GM21515 (cell line): ENCODE data around the gene CD34.

Experiments
- ATAC-seq: cut with Tn5 transposase; IDR thresholded peaks from one replicate; pipeline ENCODE4 v1.9.1; 2021; ENCODE audit not compliant: unreplicated experiment

CD34 gene

GRCh38 chr1:207857447-207857846, 53.5 kb downstream of the CD34 start:
- no peak for ATAC-seq

GRCh38 chr1:207856276-207857023, 54.5 kb downstream of the CD34 start:
- no peak for ATAC-seq

- ATAC-seq: no peak
Measured at GRCh38 chr1:207854001-207854400, 56.9 kb downstream of the CD34 start.

DNA sequence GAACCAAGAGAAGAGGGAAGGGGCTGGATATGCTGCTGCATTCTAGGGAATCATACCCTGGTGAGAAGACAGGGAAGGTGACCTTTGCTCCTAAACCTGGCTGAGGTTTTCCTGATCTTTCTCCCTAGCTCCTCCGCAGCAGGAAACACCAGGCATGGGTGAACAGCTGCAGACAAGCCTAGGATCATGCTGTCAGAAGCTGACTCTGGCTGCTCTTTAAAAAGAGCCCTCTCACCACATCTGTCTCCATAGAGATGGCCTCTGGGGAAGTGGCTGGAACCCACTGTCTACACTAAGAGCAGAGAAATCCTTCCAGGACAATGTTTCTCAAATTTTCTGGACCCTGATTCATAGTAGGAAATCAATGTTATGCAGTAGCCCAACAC, 57.6 kb downstream of the CD34 start:
- ATAC-seq: no peak

- ATAC-seq: no peak
Measured at GRCh38 chr1:207852576-207853371, 58.2 kb downstream of the CD34 start.

- ATAC-seq: no peak
Measured at GRCh38 chr1:207851696-207852095, 59.2 kb downstream of the CD34 start.

- no peak for ATAC-seq
Measured at GRCh38 chr1:207850621-207851407, 60.1 kb downstream of the CD34 start.

- ATAC-seq: no peak
Measured at GRCh38 chr1:207849646-207850045, 61.3 kb downstream of the CD34 start.

- no peak for ATAC-seq
Measured at GRCh38 chr1:207849016-207849415, 61.9 kb downstream of the CD34 start.

GRCh38 chr1:207848234-207848633, 62.7 kb downstream of the CD34 start:
- no peak for ATAC-seq

DNA sequence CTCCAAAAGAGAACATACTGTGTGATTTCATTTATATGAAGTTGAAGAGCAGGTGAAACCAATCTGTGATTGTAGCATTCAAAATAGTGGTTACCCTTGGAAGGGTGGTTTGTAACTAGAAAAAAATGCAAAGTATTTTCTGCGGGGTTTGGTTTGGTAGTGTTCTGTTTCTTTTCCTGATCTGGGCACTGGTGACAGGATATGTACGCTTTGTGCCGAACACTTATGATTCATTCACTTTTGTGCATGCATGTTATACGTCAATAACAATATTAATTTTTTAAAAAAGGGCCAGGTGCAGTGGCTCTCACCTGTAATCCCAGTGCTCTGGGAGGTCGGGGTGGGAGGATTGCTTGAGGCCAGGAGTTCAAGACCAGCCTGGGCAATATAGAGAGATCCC, 63.8 kb downstream of the CD34 start:
- no peak for ATAC-seq

DNA sequence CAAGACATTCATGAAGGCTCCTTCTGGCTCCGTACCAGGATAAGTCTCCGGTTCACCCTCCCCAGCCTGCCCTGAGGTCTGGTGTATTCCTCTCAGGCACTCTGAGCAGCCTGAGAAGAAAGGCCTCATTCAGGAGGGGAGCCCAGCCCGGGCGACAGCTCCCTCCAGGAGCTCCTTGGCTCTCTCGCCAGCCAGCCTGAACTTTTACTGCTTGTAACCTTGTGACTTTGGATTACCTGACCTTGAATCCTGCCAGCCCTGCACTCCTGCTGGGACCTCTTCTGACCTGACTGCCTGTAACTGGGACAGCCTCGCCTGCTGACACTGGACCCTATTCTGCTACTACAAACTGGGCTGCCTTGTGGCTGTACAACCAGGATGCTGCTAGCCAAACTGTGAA, 65.8 kb downstream of the CD34 start:
- no peak for ATAC-seq

- no peak for ATAC-seq
Measured at GRCh38 chr1:207844371-207844770, 66.6 kb downstream of the CD34 start.

DNA sequence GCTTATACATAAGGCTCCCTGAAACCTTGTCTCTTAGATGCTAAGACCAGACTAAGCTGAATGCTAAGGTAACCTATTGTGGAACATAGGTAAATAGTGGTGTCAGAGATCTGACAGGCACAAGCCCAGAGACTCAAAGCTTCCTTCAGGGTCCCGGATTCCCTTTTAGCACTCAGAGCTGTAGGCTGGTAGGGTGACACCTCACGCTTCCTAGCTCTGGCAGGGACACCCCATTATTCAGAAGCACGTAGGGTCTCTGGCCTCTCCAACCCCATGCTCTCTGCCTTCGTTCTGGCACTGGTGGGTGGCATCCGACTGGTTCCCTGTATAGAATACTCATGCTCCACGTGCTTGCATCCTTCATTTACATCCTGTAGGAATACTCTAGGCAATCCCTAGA, 68.4 kb downstream of the CD34 start:
- no peak for ATAC-seq

DNA sequence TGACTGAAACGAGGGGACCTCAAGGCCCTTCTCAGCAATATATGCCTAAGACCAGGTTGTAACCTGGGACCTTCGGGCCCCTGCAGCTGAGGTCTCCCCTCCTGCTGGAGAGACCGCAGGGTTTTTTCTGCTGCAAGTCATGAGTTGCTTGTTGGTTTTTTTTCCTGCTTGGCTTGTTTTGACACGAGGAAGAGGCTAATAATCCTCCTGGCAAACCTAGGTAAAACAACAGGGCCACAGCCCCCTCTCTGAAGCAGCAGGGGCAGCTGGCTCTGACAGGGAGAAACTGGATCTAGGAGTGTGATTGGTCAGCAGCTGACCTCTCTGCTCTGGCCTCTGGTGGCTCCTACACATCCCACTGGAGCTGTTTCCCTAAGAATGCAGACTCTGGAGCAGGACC, 69.0 kb downstream of the CD34 start:
- ATAC-seq: no peak

DNA sequence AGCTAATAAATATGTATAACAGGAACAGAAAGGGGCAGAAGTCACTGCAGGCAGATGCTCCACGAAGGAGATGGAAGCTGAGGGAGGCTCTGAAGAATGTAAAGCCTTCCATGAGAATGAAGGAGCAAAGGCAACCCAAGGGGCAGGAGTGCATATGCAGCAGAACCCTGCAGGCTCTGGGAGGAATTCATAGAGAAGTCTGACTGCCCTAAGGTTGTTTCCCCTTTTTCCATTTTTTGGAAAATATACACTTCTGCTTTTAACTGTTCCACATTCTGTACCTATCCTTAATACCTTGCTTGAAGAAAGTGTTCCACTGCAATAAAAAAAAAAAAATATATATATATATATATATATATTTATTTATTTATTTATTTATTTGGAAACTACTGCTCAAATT, 69.6 kb downstream of the CD34 start:
- ATAC-seq: no peak

- ATAC-seq: no peak
Measured at GRCh38 chr1:207840380-207840779, 70.5 kb downstream of the CD34 start.

DNA sequence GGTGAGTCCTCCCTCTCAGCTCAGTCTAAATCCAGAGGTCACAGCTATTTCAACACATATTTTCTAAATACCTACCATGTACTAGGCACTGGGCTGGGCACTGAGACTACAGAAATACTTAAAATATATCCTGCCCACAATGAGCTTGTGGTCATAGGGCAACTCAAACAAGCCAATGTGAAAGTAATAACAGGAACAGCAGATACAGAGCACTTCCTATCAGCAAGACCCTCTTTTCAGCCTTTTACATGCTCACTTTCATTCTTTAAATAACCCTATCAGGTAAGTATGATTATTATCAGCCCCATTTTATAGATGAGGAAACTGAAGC, 71.9 kb downstream of the CD34 start:
- ATAC-seq: no peak

DNA sequence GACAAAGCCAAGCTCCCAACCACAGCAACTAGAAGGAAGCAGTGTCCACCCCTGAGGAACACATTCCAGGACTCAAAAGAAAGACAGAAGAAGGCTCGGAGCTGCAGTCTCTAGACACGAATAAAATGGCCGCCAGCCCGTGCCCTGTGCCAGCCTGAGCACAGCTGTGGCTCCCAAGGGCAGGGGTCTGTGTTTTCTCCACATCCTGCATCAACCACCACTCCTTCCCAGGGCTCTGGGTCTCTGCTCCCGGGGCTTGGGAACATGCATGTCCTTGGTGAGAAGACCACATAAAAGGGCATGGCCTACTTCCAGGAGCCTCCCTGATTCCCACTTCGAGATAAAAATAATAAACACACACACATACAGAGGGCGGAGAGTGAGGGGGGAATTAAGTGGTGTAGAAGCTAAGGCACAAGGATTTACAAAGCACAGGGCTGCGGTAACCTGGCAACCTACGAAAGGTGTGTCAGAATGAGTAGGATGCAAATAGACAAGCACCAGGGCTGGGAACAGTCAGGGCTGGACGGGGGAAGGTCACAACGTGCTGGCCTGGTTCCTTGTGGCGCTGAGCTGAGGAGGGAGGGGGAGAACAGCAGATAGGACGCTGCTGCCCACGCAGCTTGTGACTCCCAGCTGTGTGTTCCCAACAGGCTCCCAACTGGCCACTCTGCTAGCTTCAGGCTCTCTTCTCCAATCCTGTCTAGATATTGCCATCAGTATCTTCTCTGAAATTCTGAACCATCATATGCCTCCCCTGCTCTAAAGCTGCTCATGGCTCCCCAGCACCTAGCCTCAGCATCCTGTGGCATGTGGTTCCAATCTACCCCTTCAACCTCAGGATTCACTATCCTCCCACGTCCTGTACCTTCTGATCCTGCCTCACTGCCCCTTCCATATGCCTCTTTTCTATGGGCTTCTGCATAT, 72.5 kb downstream of the CD34 start:
- ATAC-seq: no peak

DNA sequence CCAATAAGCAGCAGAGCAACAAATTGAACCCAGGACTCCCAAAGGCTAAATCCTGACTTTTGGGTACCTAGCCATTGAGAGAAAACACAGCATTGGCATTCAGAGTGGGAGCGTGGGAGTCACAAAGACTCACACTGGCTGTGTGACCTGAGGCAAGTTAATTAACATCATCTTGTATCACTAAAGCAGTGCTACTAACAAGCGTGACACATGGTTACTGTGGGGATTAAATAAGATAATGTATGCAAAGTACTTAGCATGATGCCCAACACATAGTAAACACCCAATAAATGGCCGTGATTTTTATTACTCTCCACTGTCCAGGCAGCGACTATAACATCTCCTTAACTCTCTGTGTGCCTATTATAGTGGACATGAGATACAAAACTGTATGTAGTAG, 73.3 kb downstream of the CD34 start:
- ATAC-seq: no peak
